Ascending aorta (tissue), 2 donors: ENCODE results near the gene KCNG4. TPM values are rescaled to one million over a fixed set of nuclear protein-coding genes. Genes with fewer than 3 reads are reported as not detected.

Source experiments
- DNase-seq, 2 donors: peaks; one replicate each; pipeline ENCODE4 v3.0.0-alpha.2; 2019; ENCODE audit warnings: low spot score in 2 of 2
- H3K27ac ChIP-seq, 2 donors: fragments of 200-600 bp; sonication (generic); one replicate each; pipeline ENCODE4 v1.5.1; 2016 to 2017; ENCODE audit warnings: mild to moderate bottlenecking in 1 of 2
- H3K27me3 ChIP-seq: fragments of 200-600 bp; sonication (generic); one replicate; pipeline ENCODE4 v1.5.1; 2017
- H3K36me3 ChIP-seq, 2 donors: fragments of 200-600 bp; sonication (generic); one replicate each; pipeline ENCODE4 v1.5.1; 2016
- H3K4me1 ChIP-seq, 2 donors: fragments of 200-600 bp; sonication (generic); one replicate each; pipeline ENCODE4 v1.5.1; 2016 to 2017; ENCODE audit warnings: mild to moderate bottlenecking in 1 of 2
- H3K4me3 ChIP-seq, 2 donors: fragments of 200-600 bp; sonication (generic); one replicate each; pipeline ENCODE4 v1.5.1; 2016 to 2017; ENCODE audit warnings: mild to moderate bottlenecking in 1 of 2
- H3K9me3 ChIP-seq, 2 donors: fragments of 200-600 bp; sonication (generic); one replicate each; pipeline ENCODE4 v1.5.1; 2016
- intact Hi-C: fragments of 100-400 bp; cut with DNase I; formaldehyde crosslinking; loops from one replicate; pipeline ENCODE4 v1.15.1; 2023
- total RNA-seq: library from RNA; depleted of rRNA; stranded (reverse); fragments of >200 nt; gene quantifications from one replicate; pipeline ENCODE4 v1.1.0, GENCODE V29; 2016
- TF ChIP-seq, protein P1 (sequence below), 3 experiments: fragments of 200-600 bp in 2 of 3; fragments of 450-650 bp in 1 of 3; sonication (generic) in 2 of 3; IDR thresholded peaks; one replicate each; pipeline ENCODE4 v1.5.1; 2016 to 2019; ENCODE audit warnings: antibody characterized with exemption in 3 of 3, mild to moderate bottlenecking in 1 of 3, moderate library complexity in 1 of 3

Gene KCNG4
- total RNA-seq, 1 donor from 2014 or later = not detected

- intact Hi-C loops = no loop called here
Observed at GRCh38 chr16:84241778-84242177, 2.0 kb upstream of the KCNG4 start.

GRCh38 chr16:84240455-84240854, 643 bp upstream of the KCNG4 start:
- H3K27me3 ChIP-seq = no peaks in the 10 kb centered on the region
- no peaks in the 10 kb centered on the region for H3K4me1 ChIP-seq
- TF ChIP-seq, protein P1, sequence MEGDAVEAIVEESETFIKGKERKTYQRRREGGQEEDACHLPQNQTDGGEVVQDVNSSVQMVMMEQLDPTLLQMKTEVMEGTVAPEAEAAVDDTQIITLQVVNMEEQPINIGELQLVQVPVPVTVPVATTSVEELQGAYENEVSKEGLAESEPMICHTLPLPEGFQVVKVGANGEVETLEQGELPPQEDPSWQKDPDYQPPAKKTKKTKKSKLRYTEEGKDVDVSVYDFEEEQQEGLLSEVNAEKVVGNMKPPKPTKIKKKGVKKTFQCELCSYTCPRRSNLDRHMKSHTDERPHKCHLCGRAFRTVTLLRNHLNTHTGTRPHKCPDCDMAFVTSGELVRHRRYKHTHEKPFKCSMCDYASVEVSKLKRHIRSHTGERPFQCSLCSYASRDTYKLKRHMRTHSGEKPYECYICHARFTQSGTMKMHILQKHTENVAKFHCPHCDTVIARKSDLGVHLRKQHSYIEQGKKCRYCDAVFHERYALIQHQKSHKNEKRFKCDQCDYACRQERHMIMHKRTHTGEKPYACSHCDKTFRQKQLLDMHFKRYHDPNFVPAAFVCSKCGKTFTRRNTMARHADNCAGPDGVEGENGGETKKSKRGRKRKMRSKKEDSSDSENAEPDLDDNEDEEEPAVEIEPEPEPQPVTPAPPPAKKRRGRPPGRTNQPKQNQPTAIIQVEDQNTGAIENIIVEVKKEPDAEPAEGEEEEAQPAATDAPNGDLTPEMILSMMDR (IDR thresholded peaks at IDR 0.05) = no peak
- DNase-seq = no peak
- H3K36me3 ChIP-seq = no peaks in the 10 kb centered on the region
- H3K27ac ChIP-seq = no peak overlapping the region
- intact Hi-C loops = no loop called here
- H3K4me3 ChIP-seq = no peak overlapping the region
- no peaks in the 10 kb centered on the region for H3K9me3 ChIP-seq

More at GRCh38 chr16:84241778-84242177, 2.0 kb upstream of the KCNG4 start:
- Histone ChIP-seq H3K27me3 (no peaks in the 10 kb centered on the region), H3K4me3 (no peak overlapping the region), H3K4me1 (no peaks in the 10 kb centered on the region), H3K36me3 (no peaks in the 10 kb centered on the region), H3K9me3 (no peaks in the 10 kb centered on the region), H3K27ac (no peak overlapping the region)
- DNase-seq = no peak
- TF ChIP-seq, protein P1 (IDR thresholded peaks at IDR 0.05) = no peak

- no peaks in the 10 kb centered on the region for H3K4me1 ChIP-seq
- H3K27ac ChIP-seq = no peak overlapping the region
- no peak overlapping the region for H3K4me3 ChIP-seq
- DNase-seq = no peak
- H3K36me3 ChIP-seq = no peaks in the 10 kb centered on the region
- H3K27me3 ChIP-seq = no peaks in the 10 kb centered on the region
- H3K9me3 ChIP-seq = no peaks in the 10 kb centered on the region
- TF ChIP-seq, protein P1 (IDR thresholded peaks at IDR 0.05) = no peak
- intact Hi-C loops = no loop called here
Observed at GRCh38 chr16:84239141-84239769, 557 bp downstream of the KCNG4 start.

- H3K27ac ChIP-seq = no peak overlapping the region
- intact Hi-C loops = no loop called here
Observed at GRCh38 chr16:84237994-84238750, 1.6 kb downstream of the KCNG4 start.

GRCh38 chr16:84236671-84237070, 3.1 kb downstream of the KCNG4 start:
- Histone ChIP-seq H3K4me3 (no peak overlapping the region), H3K27ac (no peak overlapping the region), H3K9me3 (no peaks in the 10 kb centered on the region), H3K36me3 (no peaks in the 10 kb centered on the region), H3K4me1 (no peaks in the 10 kb centered on the region), H3K27me3 (no peaks in the 10 kb centered on the region)
- TF ChIP-seq, protein P1 (IDR thresholded peaks at IDR 0.05) = no peak
- DNase-seq = no peak
- intact Hi-C loops = no loop called here

More at GRCh38 chr16:84237994-84238750, 1.6 kb downstream of the KCNG4 start:
- TF ChIP-seq, protein P1 (IDR thresholded peaks at IDR 0.05) = no peak
- DNase-seq = no peak
- Histone ChIP-seq H3K4me3 (no peak overlapping the region), H3K9me3 (no peaks in the 10 kb centered on the region), H3K4me1 (no peaks in the 10 kb centered on the region), H3K36me3 (no peaks in the 10 kb centered on the region), H3K27me3 (no peaks in the 10 kb centered on the region)
